H1 (cell line): ENCODE measurements around the gene ISG20L2. TPM values are rescaled to one million over a fixed set of nuclear protein-coding genes. Genes with fewer than 3 reads are reported as not detected.

Experiments
- CTCF ChIA-PET: fragments of 300-600 bp; sonication (Branson Sonifier 250); formaldehyde crosslinking; loops from one replicate; lab custom pipeline; 2021; ENCODE audit not compliant: partially characterized antibody; lab: Charles Lee
- POLR2A ChIA-PET: fragments of 300-600 bp; sonication (Branson Sonifier 250); formaldehyde crosslinking; loops from one replicate; lab custom pipeline; 2021; ENCODE audit warnings: inconsistent platforms; ENCODE audit not compliant: partially characterized antibody; lab: Charles Lee
- DNase-seq, 2 experiments: peaks; one replicate each; pipeline versions ENCODE4 v3.0.0 to v3.0.0-alpha.2; 2010 to 2022; ENCODE audit warnings: low spot score in 2 of 2, low read depth in 1 of 2, mixed read lengths in 1 of 2
- FAIRE-seq: peaks from 2 replicates; lab custom pipeline; 2011; peaks lifted over from hg19 to GRCh38; lab: Jason Lieb, UNC
- H2AFZ ChIP-seq: 2 replicates; pipeline ENCODE4 v1.8.1; 2012; ENCODE audit warnings: low read length, inconsistent platforms
- H2AK5ac ChIP-seq: 2 replicates; pipeline ENCODE4 v1.6.1; 2013; ENCODE audit warnings: low read depth, low read length
- H2BK120ac ChIP-seq: replicated peaks from 2 replicates; pipeline ENCODE3; 2013; ENCODE audit warnings: low read depth, low read length, inconsistent platforms
- H2BK12ac ChIP-seq: 2 replicates; pipeline ENCODE4 v1.6.1; 2013; ENCODE audit warnings: low read depth, low read length
- H2BK15ac ChIP-seq: 2 replicates; pipeline ENCODE4 v1.6.1; 2013; ENCODE audit warnings: low read length
- H2BK20ac ChIP-seq: 2 replicates; pipeline ENCODE4 v1.6.1; 2013; ENCODE audit warnings: low read length
- H2BK5ac ChIP-seq: 2 replicates; pipeline ENCODE4 v1.6.1; 2013; ENCODE audit warnings: low read depth, low read length
- H3K14ac ChIP-seq: 2 replicates; pipeline ENCODE4 v1.6.1; 2013; ENCODE audit warnings: inconsistent platforms; ENCODE audit not compliant: insufficient read length
- H3K18ac ChIP-seq: 2 replicates; pipeline ENCODE4 v1.6.1; 2013; ENCODE audit warnings: low read length; ENCODE audit errors: extremely low read depth
- H3K23ac ChIP-seq: 2 replicates; pipeline ENCODE4 v1.6.1; 2013; ENCODE audit warnings: inconsistent platforms; ENCODE audit not compliant: insufficient read length
- H3K23me2 ChIP-seq: 2 replicates; pipeline ENCODE4 v1.6.1; 2013; ENCODE audit warnings: low read depth, low read length
- H3K27ac ChIP-seq: 2 replicates; pipeline ENCODE4 v1.6.1; 2011; ENCODE audit warnings: low read depth, low read length, inconsistent platforms
- H3K27me3 ChIP-seq, 4 experiments: replicated peaks in 1 of 4; 1 replicate in 1 of 4; 2 replicates in 3 of 4; pipeline versions ENCODE4 v1.6.1 to v1.8.1; 2011 to 2013; ENCODE audit warnings: low read length in 3 of 4, mild to moderate bottlenecking in 3 of 4, inconsistent platforms in 2 of 4, mixed read lengths in 2 of 4, moderate library complexity in 1 of 4; ENCODE audit not compliant: control insufficient read depth in 3 of 4, insufficient read depth in 3 of 4; ENCODE audit errors: extremely low read depth in 1 of 4
- H3K36me3 ChIP-seq, 4 experiments: 2 replicates each; pipeline versions ENCODE4 v1.6.1 to v1.8.1; 2011 to 2013; ENCODE audit warnings: mild to moderate bottlenecking in 4 of 4, low read length in 3 of 4, moderate library complexity in 2 of 4, control low read depth in 1 of 4, inconsistent platforms in 1 of 4; ENCODE audit not compliant: insufficient read depth in 4 of 4, control insufficient read depth in 2 of 4
- H3K4ac ChIP-seq: replicated peaks from 2 replicates; pipeline ENCODE3; 2013; ENCODE audit warnings: low read length, low read depth, mixed read lengths, inconsistent platforms; ENCODE audit not compliant: insufficient read length
- H3K4me1 ChIP-seq, 4 experiments: replicated peaks in 1 of 4; 1 replicate in 1 of 4; 2 replicates in 3 of 4; pipeline versions ENCODE4 v1.6.1 to v1.8.1; 2011 to 2013; ENCODE audit warnings: low read length in 3 of 4, inconsistent platforms in 2 of 4, mixed read lengths in 1 of 4; ENCODE audit not compliant: insufficient read depth in 4 of 4, control insufficient read depth in 3 of 4
- H3K4me2 ChIP-seq, 2 experiments: 2 replicates each; pipeline versions ENCODE4 v1.6.1 to v1.8.1; 2011 to 2013; ENCODE audit warnings: low read depth in 2 of 2, low read length in 2 of 2, control low read depth in 1 of 2, inconsistent platforms in 1 of 2, mild to moderate bottlenecking in 1 of 2; ENCODE audit not compliant: insufficient read depth in 1 of 2
- H3K4me3 ChIP-seq, 4 experiments: fragments of 200-600, 300-600 bp in 1 of 4; sonication (generic), shearing (Covaris generic), sonication (Bioruptor Twin) in 1 of 4; 2 replicates each; pipeline versions ENCODE4 v1.5.1 to v1.8.1; 2011 to 2016; ENCODE audit warnings: low read length in 4 of 4, low read depth in 3 of 4, control low read depth in 2 of 4, inconsistent platforms in 2 of 4, mild to moderate bottlenecking in 2 of 4, mixed read lengths in 1 of 4, moderate library complexity in 1 of 4; ENCODE audit not compliant: insufficient read depth in 2 of 4; ENCODE audit errors: extremely low read depth in 1 of 4
- H3K56ac ChIP-seq: replicated peaks from 2 replicates; pipeline ENCODE3; 2013; ENCODE audit warnings: low read depth, mild to moderate bottlenecking, mixed read lengths, low read length, inconsistent platforms; ENCODE audit not compliant: insufficient read length
- H3K79me1 ChIP-seq: 2 replicates; pipeline ENCODE4 v1.6.1; 2013; ENCODE audit warnings: low read depth, low read length, control low read depth
- H3K79me2 ChIP-seq, 2 experiments: 2 replicates each; pipeline versions ENCODE4 v1.6.1 to v1.8.1; 2012 to 2013; ENCODE audit warnings: low read length in 2 of 2, mild to moderate bottlenecking in 2 of 2, inconsistent platforms in 1 of 2; ENCODE audit not compliant: insufficient read depth in 2 of 2, control insufficient read depth in 1 of 2
- H3K9ac ChIP-seq, 4 experiments: replicated peaks in 1 of 4; 1 replicate in 1 of 4; 2 replicates in 3 of 4; pipeline versions ENCODE4 v1.6.1 to v1.8.1; 2011 to 2013; ENCODE audit warnings: low read depth in 3 of 4, low read length in 3 of 4, control low read depth in 2 of 4, mild to moderate bottlenecking in 2 of 4, moderate library complexity in 2 of 4, inconsistent platforms in 1 of 4; ENCODE audit errors: extremely low read depth in 1 of 4
- H3K9me3 ChIP-seq, 2 experiments: 2 replicates each; pipeline versions ENCODE4 v1.6.1 to v1.8.1; 2012 to 2013; ENCODE audit warnings: mild to moderate bottlenecking in 2 of 2, moderate library complexity in 2 of 2, control low read depth in 1 of 2, inconsistent platforms in 1 of 2, low read depth in 1 of 2, low read length in 1 of 2, mixed read lengths in 1 of 2; ENCODE audit not compliant: insufficient read depth in 2 of 2
- H4K20me1 ChIP-seq, 2 experiments: replicated peaks in 1 of 2; 2 replicates each; pipeline versions ENCODE3 to v1.8.1; 2011 to 2013; ENCODE audit warnings: inconsistent platforms in 2 of 2, low read length in 2 of 2, mild to moderate bottlenecking in 1 of 2; ENCODE audit not compliant: insufficient read depth in 2 of 2, control insufficient read depth in 1 of 2
- H4K5ac ChIP-seq: 2 replicates; pipeline ENCODE4 v1.6.1; 2013; ENCODE audit warnings: low read length, low read depth, mixed read lengths, inconsistent platforms; ENCODE audit not compliant: insufficient read length
- H4K8ac ChIP-seq: 2 replicates; pipeline ENCODE4 v1.8.0; 2013; ENCODE audit warnings: mild to moderate bottlenecking, moderate library complexity, low read length, inconsistent platforms; ENCODE audit not compliant: insufficient read depth; ENCODE audit errors: extremely low read depth
- H4K91ac ChIP-seq: replicated peaks from 2 replicates; pipeline ENCODE3; 2013; ENCODE audit warnings: low read length, mixed read lengths, inconsistent platforms; ENCODE audit not compliant: insufficient read length
- ATF3 ChIP-seq: IDR thresholded peaks from 2 replicates; pipeline ENCODE4 v1.6.1; 2011; ENCODE audit warnings: low read depth, mild to moderate bottlenecking, low read length; ENCODE audit not compliant: insufficient read depth
- CHD1 ChIP-seq: IDR thresholded peaks from 2 replicates; pipeline ENCODE4 v1.6.1; 2012; ENCODE audit warnings: low read depth, low read length, improper control_type of control experiment
- FOSL1 ChIP-seq: IDR thresholded peaks from 2 replicates; pipeline ENCODE4 v1.6.1; 2011; ENCODE audit warnings: mild to moderate bottlenecking, low read depth, low read length, moderate library complexity; ENCODE audit not compliant: insufficient read depth
- GTF2F1 ChIP-seq: IDR thresholded peaks from 2 replicates; pipeline ENCODE4 v1.6.1; 2012; ENCODE audit warnings: low read depth, low read length, improper control_type of control experiment, borderline replicate concordance
- JUN ChIP-seq: IDR thresholded peaks from 2 replicates; pipeline ENCODE4 v1.6.1; 2011; ENCODE audit warnings: low read depth, mild to moderate bottlenecking, improper control_type of control experiment, low read length
- POU5F1 ChIP-seq: IDR thresholded peaks from 2 replicates; pipeline ENCODE4 v1.6.1; 2011; ENCODE audit warnings: low read depth, mild to moderate bottlenecking, low read length, moderate library complexity
- SAP30 ChIP-seq: fragments of 300-600 bp; sonication (generic); IDR thresholded peaks from 2 replicates; pipeline ENCODE4 v1.7.1; 2012; ENCODE audit warnings: low read length, moderate library complexity, mild to moderate bottlenecking, inconsistent platforms; ENCODE audit not compliant: insufficient read depth, insufficient replicate concordance
- WGBS, 2 experiments: shearing (Covaris generic) in 1 of 2; methylation state at CpG; one replicate each; pipeline versions ENCODE4 v1.1.6 to v1.1.7; 2013 to 2015; ENCODE audit warnings: low lambda C conversion rate in 2 of 2, mixed read lengths in 2 of 2, inconsistent platforms in 1 of 2, low coverage in 1 of 2, missing lambda C conversion rate in 1 of 2; ENCODE audit not compliant: insufficient replicate concordance in 2 of 2, insufficient coverage in 1 of 2, insufficient read length in 1 of 2; ENCODE audit errors: extremely low coverage in 1 of 2, missing lambda C conversion rate in 1 of 2; 5-methylcytosine and 5-hydroxymethylcytosine counted together
- polyA plus RNA-seq, 7 experiments: library from polyadenylated mRNA; depleted of rRNA in 3 of 7; stranded (reverse) in 5 of 7; unstranded in 2 of 7; fragments of >200 nt in 5 of 7; fragments of 200-250 nt in 2 of 7; gene quantifications; 1 replicate in 5 of 7; 2 replicates in 1 of 7; 4 replicates in 1 of 7; pipeline versions ENCODE4 v1.2.1 to v1.2.3, GENCODE V29; 2011 to 2013; ENCODE audit warnings: missing spikeins in 2 of 7, mixed read lengths in 2 of 7
- total RNA-seq: library from RNA; stranded (reverse); fragmentation: NEBNext Ultra II Directional; extraction: Animal tissue kit (Norgen Biotek cat#: 25700); gene quantifications from 2 replicates; pipeline ENCODE4 v1.2.1, GENCODE V29; 2021

The ISG20L2 gene
- total and polyA plus RNA-seq, 2 of the 8 experiments (the other 6 are each of a cell fraction or from before 2014, with no cell fraction given): 47.5 to 53.0 TPM

DNA sequence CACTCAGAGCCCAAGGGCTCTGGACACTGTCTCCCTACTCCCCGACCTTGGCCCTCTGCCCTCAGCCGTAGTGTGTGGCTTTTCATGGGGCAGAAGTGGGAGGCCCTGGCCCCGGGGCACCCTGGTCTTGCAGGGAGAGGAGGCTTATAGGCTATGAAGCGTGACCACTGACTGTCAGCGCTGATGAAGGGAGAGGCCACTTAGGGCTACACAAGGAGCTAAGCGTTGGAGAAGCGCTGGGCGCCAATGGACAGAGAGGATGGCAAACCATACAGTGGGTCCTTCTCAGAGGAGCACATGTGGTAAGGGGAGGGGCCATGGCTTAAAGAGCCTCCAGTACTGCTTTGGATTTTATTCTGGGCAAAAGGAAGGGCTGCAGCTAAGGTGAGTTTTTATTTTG lies 31.1 kb downstream of the ISG20L2 start:
- Histone ChIP-seq H3K4ac (no peak overlapping the region), H3K79me1 (peaks cover 4% of the 10 kb centered on the region; the same call in 1 of the 2 replicates), H3K23me2 (peaks cover 4% of the 10 kb centered on the region; the same call in 1 of the 2 replicates), H3K79me2 (no peaks in the 10 kb centered on the region), H3K18ac (no peak overlapping the region), H4K8ac (no peak overlapping the region), H2BK15ac (no peak overlapping the region), H3K27me3 (no peaks in the 10 kb centered on the region), H3K56ac (no peak overlapping the region), H3K36me3 (peaks cover 14 to 40% (median 26%) of the 10 kb centered on the region in 4 experiments), H3K9me3 (no peaks in the 10 kb centered on the region), H4K5ac (no peak overlapping the region), H3K4me2 (no peak overlapping the region), H3K4me3 (no peak overlapping the region), H3K4me1 (peaks cover 13 to 17% (median 14%) of the 10 kb centered on the region in 4 experiments), H2AFZ (no peak overlapping the region), H3K9ac (no peak overlapping the region), H3K14ac (no peak overlapping the region), H4K20me1 (peaks cover 2 to 3% of the 10 kb centered on the region in 2 experiments), H2AK5ac (no peak overlapping the region), H2BK120ac (no peak overlapping the region), H2BK5ac (no peak overlapping the region), H3K23ac (no peak overlapping the region), H3K27ac (no peak overlapping the region), H2BK20ac (no peak overlapping the region), H4K91ac (no peak overlapping the region), H2BK12ac (no peak overlapping the region)
- FAIRE-seq: no peak
- ChIA-PET CTCF (interaction anchor here (0.9 to 66.0 kb wide), 4 partner anchors 8 to 211 kb away, joined by 3 to 4284 read pairs (median 2144); partner anchors contain the start of genes CRABP2, ISG20L2, METTL25B and NES), POLR2A (interaction anchor here (0.9 to 13.9 kb wide), 2 partner anchors 11 to 21 kb away, joined by 3 to 530 read pairs; partner anchors contain the start of gene CRABP2)
- WGBS, 2 experiments: 95% methylated on average over 8 of the region's 8 CpGs; no CpG with 5 or more reads in 1 of the 2 experiments
- no peak for DNase-seq
- TF ChIP-seq ATF3 (no peak), FOSL1 (no peak), POU5F1 (no peak), SAP30 (no peak), JUN (no peak), GTF2F1 (no peak), CHD1 (no peak)
